Stimulated activated naive CD8-positive, alpha-beta T cell treated with anti-CD3 and anti-CD28 coated beads, Interleukin-15, Interleukin-2, amounts not matched to agents 100 ng/mL and 50 ng/mL, for 24 hours (primary cell): Measurements from ENCODE around the gene STX11.
A peak's percentile ranks its signal among the peaks of the same experiment; 100 is the strongest.

Experiments used
- H3K27ac Mint-ChIP-seq: one replicate; pipeline ENCODE4 v1.8.0; 2021; ENCODE audit warnings: mild to moderate bottlenecking, mixed read lengths
- H3K27me3 Mint-ChIP-seq: one replicate; pipeline ENCODE4 v1.8.0; 2021; ENCODE audit warnings: mixed read lengths
- H3K36me3 Mint-ChIP-seq: one replicate; pipeline ENCODE4 v1.8.0; 2021; ENCODE audit warnings: low read depth, mixed read lengths
- H3K4me1 Mint-ChIP-seq: one replicate; pipeline ENCODE4 v1.8.0; 2021; ENCODE audit warnings: low read depth, mixed read lengths
- H3K4me3 Mint-ChIP-seq: one replicate; pipeline ENCODE4 v1.8.0; 2021; ENCODE audit warnings: mild to moderate bottlenecking, mixed read lengths
- H3K9me3 Mint-ChIP-seq: one replicate; pipeline ENCODE4 v1.8.0; 2021; ENCODE audit warnings: mixed read lengths

STX11 gene

GRCh38 chr6:144149894-144150709 lies at the start of gene STX11:
Gene STX11 (plus strand): TSS chr6:144150517. CDS start chr6:144186628, 36,111 bp downstream.
- H3K4me1 Mint-ChIP-seq: peaks cover 46% of the 10 kb centered on the region
- H3K27ac Mint-ChIP-seq: peak within 1 kb of the TSS; percentile 96
- H3K36me3 Mint-ChIP-seq: peaks cover 39% of the 10 kb centered on the region
- H3K27me3 Mint-ChIP-seq: no peaks in the 10 kb centered on the region
- H3K4me3 Mint-ChIP-seq: peak within 1 kb of the TSS; percentile 93
- H3K9me3 Mint-ChIP-seq: no peaks in the 10 kb centered on the region

- Mint-ChIP-seq H3K27ac (no peak overlapping the region), H3K9me3 (no peaks in the 10 kb centered on the region), H3K36me3 (no peaks in the 10 kb centered on the region), H3K27me3 (no peaks in the 10 kb centered on the region), H3K4me3 (no peak overlapping the region), H3K4me1 (peaks cover 6% of the 10 kb centered on the region)
These were observed 47.2 kb upstream of the STX11 start for GRCh38 chr6:144103026-144103563.

- Mint-ChIP-seq H3K27me3 (no peaks in the 10 kb centered on the region), H3K27ac (no peak overlapping the region), H3K36me3 (no peaks in the 10 kb centered on the region), H3K9me3 (no peaks in the 10 kb centered on the region), H3K4me3 (no peak overlapping the region), H3K4me1 (peaks cover 6% of the 10 kb centered on the region)
These were observed 45.8 kb upstream of the STX11 start for GRCh38 chr6:144104488-144104887.

DNA sequence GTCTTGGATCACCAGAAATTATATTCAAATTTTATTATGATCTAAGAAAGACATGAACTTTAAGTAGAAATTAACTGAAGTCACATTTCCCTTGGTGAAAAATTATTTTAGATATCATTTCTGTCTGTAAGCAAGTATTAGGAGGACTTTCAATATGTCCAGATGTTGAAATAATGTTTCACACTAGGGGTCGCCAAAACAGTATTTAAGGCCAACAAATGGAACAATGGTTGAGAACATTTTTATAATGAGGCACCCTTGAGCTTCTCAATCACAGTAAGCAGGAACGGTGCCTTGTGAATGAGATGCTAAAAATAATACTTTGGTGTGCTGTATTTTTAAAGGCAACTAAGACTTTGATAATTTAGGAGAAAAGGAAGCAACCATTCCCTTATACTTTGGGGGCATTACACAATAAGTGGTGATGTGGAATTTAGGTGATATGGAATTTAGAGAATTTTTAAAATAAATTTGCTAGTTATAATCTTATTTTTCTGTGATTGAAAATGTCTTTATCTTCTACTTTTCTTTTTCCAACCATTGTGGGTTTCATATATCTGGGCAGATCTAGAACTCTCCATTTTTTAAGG lies 45.3 kb upstream of the STX11 start:
- Mint-ChIP-seq H3K36me3 (no peaks in the 10 kb centered on the region), H3K4me3 (no peak overlapping the region), H3K27ac (no peak overlapping the region), H3K4me1 (peaks cover 6% of the 10 kb centered on the region), H3K27me3 (no peaks in the 10 kb centered on the region), H3K9me3 (no peaks in the 10 kb centered on the region)

- H3K4me1 Mint-ChIP-seq: peaks cover 6% of the 10 kb centered on the region
- H3K27me3 Mint-ChIP-seq: peaks cover 1% of the 10 kb centered on the region
- no peaks in the 10 kb centered on the region for H3K9me3 Mint-ChIP-seq
- H3K36me3 Mint-ChIP-seq: no peaks in the 10 kb centered on the region
- no peak overlapping the region for H3K4me3 Mint-ChIP-seq
- peak overlapping the region; percentile 4 for H3K27ac Mint-ChIP-seq
These were observed 44.1 kb upstream of the STX11 start for GRCh38 chr6:144106206-144106605.

GRCh38 chr6:144110210-144110609 lies 40.1 kb upstream of the STX11 start:
- Mint-ChIP-seq H3K27ac (no peak overlapping the region), H3K4me3 (no peak overlapping the region), H3K4me1 (peaks cover 6% of the 10 kb centered on the region), H3K27me3 (peaks cover 5% of the 10 kb centered on the region), H3K9me3 (no peaks in the 10 kb centered on the region), H3K36me3 (no peaks in the 10 kb centered on the region)

DNA sequence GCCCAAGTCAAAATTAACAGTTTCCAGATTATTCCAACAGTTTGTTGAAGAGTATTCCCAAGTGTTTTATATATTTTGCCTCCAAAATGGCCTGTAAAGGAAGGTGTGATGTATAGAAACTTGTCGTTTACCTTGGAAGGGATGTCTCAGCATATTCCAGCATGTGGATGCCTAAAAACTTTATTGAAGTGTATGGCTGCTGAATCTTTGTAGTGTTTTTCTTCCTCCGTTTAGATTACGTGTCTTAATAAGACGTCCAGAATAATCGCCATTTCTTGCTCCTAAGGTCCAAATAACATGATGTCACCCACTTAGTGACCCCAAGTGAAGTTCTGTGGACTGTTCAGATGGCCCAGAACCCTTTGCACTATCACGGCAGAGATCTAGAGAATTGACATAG lies 37.0 kb upstream of the STX11 start:
- Mint-ChIP-seq H3K36me3 (no peaks in the 10 kb centered on the region), H3K27ac (no peak overlapping the region), H3K4me1 (no peaks in the 10 kb centered on the region), H3K27me3 (peaks cover 5% of the 10 kb centered on the region), H3K9me3 (no peaks in the 10 kb centered on the region), H3K4me3 (no peak overlapping the region)

DNA sequence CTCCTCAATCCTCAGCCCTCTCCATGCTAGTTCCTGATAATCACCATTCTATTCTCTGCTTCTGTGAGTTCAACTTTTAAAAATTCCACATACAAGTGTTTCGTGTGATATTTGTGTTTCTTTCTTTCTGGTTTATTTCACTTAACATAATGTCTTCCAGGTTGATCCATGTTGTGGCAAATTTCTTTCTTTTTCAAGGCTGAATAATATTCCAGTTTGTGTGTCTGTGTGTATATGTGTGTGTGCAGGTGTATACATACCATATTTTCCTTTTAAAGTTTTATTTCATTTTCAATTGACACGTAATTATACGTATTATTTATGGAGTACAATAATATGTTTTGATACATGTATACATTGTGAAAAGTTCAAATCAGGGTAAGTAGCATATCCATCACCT lies 35.1 kb upstream of the STX11 start:
- no peaks in the 10 kb centered on the region for H3K36me3 Mint-ChIP-seq
- no peak overlapping the region for H3K4me3 Mint-ChIP-seq
- no peak overlapping the region for H3K27ac Mint-ChIP-seq
- no peaks in the 10 kb centered on the region for H3K4me1 Mint-ChIP-seq
- H3K9me3 Mint-ChIP-seq: no peaks in the 10 kb centered on the region
- peaks cover 5% of the 10 kb centered on the region for H3K27me3 Mint-ChIP-seq

GRCh38 chr6:144119376-144119775 lies 30.9 kb upstream of the STX11 start:
- H3K27ac Mint-ChIP-seq: no peak overlapping the region
- H3K36me3 Mint-ChIP-seq: no peaks in the 10 kb centered on the region
- H3K9me3 Mint-ChIP-seq: no peaks in the 10 kb centered on the region
- no peaks in the 10 kb centered on the region for H3K27me3 Mint-ChIP-seq
- no peaks in the 10 kb centered on the region for H3K4me1 Mint-ChIP-seq
- H3K4me3 Mint-ChIP-seq: no peak overlapping the region

GRCh38 chr6:144122861-144123260 lies 27.5 kb upstream of the STX11 start:
- Mint-ChIP-seq H3K27me3 (no peaks in the 10 kb centered on the region), H3K9me3 (no peaks in the 10 kb centered on the region), H3K4me1 (no peaks in the 10 kb centered on the region), H3K36me3 (no peaks in the 10 kb centered on the region), H3K4me3 (no peak overlapping the region), H3K27ac (no peak overlapping the region)

- H3K27ac Mint-ChIP-seq: no peak overlapping the region
- H3K27me3 Mint-ChIP-seq: no peaks in the 10 kb centered on the region
These were observed 26.9 kb upstream of the STX11 start for GRCh38 chr6:144123421-144123820.

GRCh38 chr6:144123836-144124235 lies 26.5 kb upstream of the STX11 start:
- Mint-ChIP-seq H3K4me1 (no peaks in the 10 kb centered on the region), H3K4me3 (no peak overlapping the region), H3K36me3 (no peaks in the 10 kb centered on the region), H3K27me3 (no peaks in the 10 kb centered on the region), H3K27ac (no peak overlapping the region), H3K9me3 (no peaks in the 10 kb centered on the region)

More at GRCh38 chr6:144123421-144123820, 26.9 kb upstream of the STX11 start:
- no peaks in the 10 kb centered on the region for H3K4me1 Mint-ChIP-seq
- H3K36me3 Mint-ChIP-seq: no peaks in the 10 kb centered on the region
- no peaks in the 10 kb centered on the region for H3K9me3 Mint-ChIP-seq
- no peak overlapping the region for H3K4me3 Mint-ChIP-seq

GRCh38 chr6:144127097-144127496 lies 23.2 kb upstream of the STX11 start:
- Mint-ChIP-seq H3K4me1 (peaks cover 26% of the 10 kb centered on the region), H3K27me3 (peaks cover 3% of the 10 kb centered on the region), H3K36me3 (no peaks in the 10 kb centered on the region), H3K4me3 (no peak overlapping the region), H3K9me3 (no peaks in the 10 kb centered on the region), H3K27ac (no peak overlapping the region)

DNA sequence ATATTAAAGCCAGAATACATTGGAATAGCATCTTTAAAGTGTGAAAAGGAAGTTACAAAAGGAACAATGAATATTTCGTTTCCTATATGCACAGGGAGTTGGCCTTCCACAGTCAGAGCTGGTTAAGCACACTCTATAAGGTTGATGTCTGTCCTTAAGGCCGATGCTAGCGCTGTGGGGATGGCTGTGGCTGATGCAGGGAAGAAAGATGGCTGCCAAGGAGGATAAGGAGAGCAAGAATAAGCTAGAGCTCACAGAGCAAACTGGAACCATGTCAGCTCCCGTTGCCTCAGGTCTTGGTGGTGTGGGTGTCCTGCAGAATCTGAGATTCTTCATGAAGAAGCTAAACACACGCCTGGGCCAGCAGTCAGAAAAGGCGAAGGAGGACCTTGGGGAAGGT lies 20.8 kb upstream of the STX11 start:
- Mint-ChIP-seq H3K27ac (no peak overlapping the region), H3K4me1 (peaks cover 38% of the 10 kb centered on the region), H3K36me3 (no peaks in the 10 kb centered on the region), H3K4me3 (no peak overlapping the region), H3K27me3 (peaks cover 13% of the 10 kb centered on the region), H3K9me3 (no peaks in the 10 kb centered on the region)

DNA sequence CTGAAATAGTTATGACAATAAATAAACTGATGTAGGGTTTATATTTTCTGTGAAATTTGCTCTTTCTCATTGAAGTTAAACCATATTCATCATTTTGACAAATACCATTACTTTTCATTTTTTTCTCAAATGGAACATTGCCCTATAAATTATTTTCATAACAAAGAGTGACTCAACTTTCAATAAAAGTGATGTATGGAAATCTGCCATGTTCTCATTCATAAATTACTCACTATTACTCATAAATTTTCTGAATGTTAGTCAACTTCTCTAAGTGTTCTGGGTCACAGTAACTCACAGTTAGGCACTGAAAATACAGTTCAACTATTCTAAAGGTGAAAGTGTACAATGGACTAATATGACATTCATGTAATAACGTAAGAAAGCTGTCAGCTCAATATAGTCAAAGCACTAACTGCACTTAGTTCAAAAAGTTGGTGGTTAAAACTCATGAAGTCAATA lies 19.0 kb upstream of the STX11 start:
- H3K4me3 Mint-ChIP-seq: peak overlapping the region; percentile 48

More for the DNA sequence above, 19.0 kb upstream of the STX11 start:
- Mint-ChIP-seq H3K9me3 (no peaks in the 10 kb centered on the region), H3K36me3 (no peaks in the 10 kb centered on the region), H3K27me3 (peaks cover 16% of the 10 kb centered on the region), H3K4me1 (peaks cover 38% of the 10 kb centered on the region), H3K27ac (peak overlapping the region; percentile 92)
